SK-N-SH treated with all-trans-retinoic acid at 6 μM for 48 hours (cell line): ENCODE results near the gene PLCB2.

Experiments used
- CREB5 ChIP-seq: fragments of 250-450 bp; sonication (Bioruptor Pico); IDR thresholded peaks from 2 replicates; pipeline ENCODE4 v1.5.1; 2020; ENCODE audit warnings: low read depth, mild to moderate bottlenecking, moderate library complexity
- TCF4 ChIP-seq: fragments of 250-450 bp; sonication (Bioruptor Pico); IDR thresholded peaks from 2 replicates; pipeline ENCODE4 v1.8.0; 2021; ENCODE audit warnings: mild to moderate bottlenecking, moderate library complexity, borderline replicate concordance
- ZFP3 ChIP-seq: fragments of 250-450 bp; sonication (Bioruptor Pico); IDR thresholded peaks from 2 replicates; pipeline ENCODE4 v1.5.0; 2020; ENCODE audit warnings: mild to moderate bottlenecking, moderate library complexity
- ZNF565 ChIP-seq: fragments of 450-650 bp; formaldehyde crosslinking; conservative IDR thresholded peaks from 2 replicates; pipeline ENCODE4 v1.5.0; 2020; ENCODE audit warnings: low read depth, mild to moderate bottlenecking, moderate library complexity
- ZNF70 ChIP-seq: fragments of 450-650 bp; formaldehyde crosslinking; IDR thresholded peaks from 2 replicates; pipeline ENCODE4 v1.5.0; 2020; ENCODE audit warnings: mild to moderate bottlenecking, moderate library complexity

- TF ChIP-seq CREB5 (CRISPR knock-in tag) (no peak), TCF4 (no peak), ZNF70 (no peak), ZNF565 (CRISPR knock-in tag) (no peak), ZFP3 (CRISPR knock-in tag) (no peak)
These were observed 29.9 kb upstream of the PLCB2 start for GRCh38 chr15:40337597-40337996.
